Left ventricle myocardium superior (tissue), 1 donor: Measurements from ENCODE around the gene ZNF791. TPM values are rescaled to one million over a fixed set of nuclear protein-coding genes. Genes with fewer than 3 reads are reported as not detected.

ENCODE experiments used
- total RNA-seq: library from RNA; stranded (reverse); fragmentation: NEBNext Ultra II Directional; extraction: Animal tissue kit (Norgen Biotek cat#: 25700); gene quantifications from one replicate; pipeline ENCODE4 v1.2.1, GENCODE V29; 2021
- donor health status: DM: no; HTN: yes; CAD: no; lungs with severe emphysema.

ZNF791 gene
- total RNA-seq, 1 donor from 2014 or later = 15.5 TPM

Other genes starting within 250 kb of the ZNF791 start
- gene ZNF442, start 245.2 kb upstream of the ZNF791 start, total RNA-seq = 3.5 TPM
- gene ZNF799, start 209.6 kb upstream of the ZNF791 start, total RNA-seq = 2.0 TPM
- gene ZNF443, start 169.9 kb upstream of the ZNF791 start, total RNA-seq = 2.3 TPM
- 1.6 TPM for gene ZNF709, start 126.1 kb upstream of the ZNF791 start, total RNA-seq
- gene ZNF564, start 59.4 kb upstream of the ZNF791 start, total RNA-seq = 9.6 TPM
- 5.1 TPM for gene ZNF490, start 107 bp upstream of the ZNF791 start, total RNA-seq
- 32.5 TPM for gene MAN2B1, start 55.8 kb downstream of the ZNF791 start, total RNA-seq
- 8.7 TPM for gene WDR83, start 55.9 kb downstream of the ZNF791 start, total RNA-seq
- 60.2 TPM for gene DHPS, start 71.0 kb downstream of the ZNF791 start, total RNA-seq
- gene GNG14, start 77.1 kb downstream of the ZNF791 start, total RNA-seq = not detected
- gene FBXW9, start 85.7 kb downstream of the ZNF791 start, total RNA-seq = 1.7 TPM
- gene TNPO2, start 113.0 kb downstream of the ZNF791 start, total RNA-seq = 36.0 TPM
- 127 TPM for gene TRIR, start 123.8 kb downstream of the ZNF791 start, total RNA-seq
- gene GET3, start 126.6 kb downstream of the ZNF791 start, total RNA-seq = 64.7 TPM
- not detected for gene BEST2, start 140.9 kb downstream of the ZNF791 start, total RNA-seq
- 44.9 TPM for gene HOOK2, start 164.6 kb downstream of the ZNF791 start, total RNA-seq
- 24.2 TPM for gene JUNB, start 180.6 kb downstream of the ZNF791 start, total RNA-seq
- 750 TPM for gene PRDX2, start 190.9 kb downstream of the ZNF791 start, total RNA-seq
- gene THSD8, start 191.1 kb downstream of the ZNF791 start, total RNA-seq = 2.2 TPM
- 4.5 TPM for gene RNASEH2A, start 195.7 kb downstream of the ZNF791 start, total RNA-seq
- not detected for gene RTBDN, start 223.7 kb downstream of the ZNF791 start, total RNA-seq
- 0.12 TPM for gene MAST1, start 227.6 kb downstream of the ZNF791 start, total RNA-seq